ENCODE measurements around the gene SMG1. TPM values are rescaled to one million over a fixed set of nuclear protein-coding genes. Genes with fewer than 3 reads are reported as not detected.

Gene SMG1
- total and polyA plus RNA-seq, 2 of the 13 experiments (the other 11 are each of a cell fraction or from before 2014, with no cell fraction given), result 48.7 to 53.7 TPM

DNA sequence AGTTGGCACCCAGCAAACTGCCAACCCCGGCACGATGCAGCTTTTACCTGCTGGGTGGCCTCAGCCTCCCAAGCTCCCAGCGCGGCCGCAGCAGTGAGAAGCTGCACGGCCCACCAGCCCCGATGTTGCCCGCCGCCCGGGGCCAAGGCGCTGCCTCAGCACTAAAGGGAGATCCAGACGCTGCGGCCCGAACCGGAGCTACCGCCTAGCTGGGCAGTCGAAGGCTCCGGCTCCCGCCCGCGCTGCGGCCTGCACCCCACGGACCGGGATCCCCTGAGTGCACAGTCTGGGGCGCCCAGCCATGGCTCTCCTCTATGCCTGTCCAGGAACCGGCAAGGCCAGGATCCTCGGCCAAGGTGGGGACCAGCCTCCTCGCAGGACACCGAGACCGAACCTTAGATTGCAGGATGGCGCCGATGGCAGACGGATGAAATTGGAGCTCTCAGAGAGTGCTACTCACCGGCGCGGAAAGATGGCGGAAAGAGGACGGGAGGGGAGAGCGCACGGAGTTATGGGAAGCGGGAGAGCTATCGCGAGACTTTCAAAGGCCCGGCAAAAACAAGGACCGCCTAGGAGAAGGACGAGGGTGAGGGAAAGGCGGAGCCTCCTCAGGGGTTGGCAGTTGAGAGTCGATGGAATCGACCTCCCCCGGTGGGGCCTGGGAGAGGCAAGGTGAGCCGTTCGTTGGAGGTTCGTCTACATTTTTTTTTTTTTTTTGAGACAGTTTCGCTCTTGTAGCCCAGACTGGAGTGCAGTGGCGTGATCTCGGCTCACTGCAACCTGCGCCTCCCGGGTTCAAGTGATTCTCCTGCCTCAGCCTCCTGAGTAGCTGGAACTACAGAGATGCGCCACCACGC lies 136.1 kb downstream of the SMG1 start, which contains the start of gene RPS15A (continued):
- TF ChIP-seq, protein P1, sequence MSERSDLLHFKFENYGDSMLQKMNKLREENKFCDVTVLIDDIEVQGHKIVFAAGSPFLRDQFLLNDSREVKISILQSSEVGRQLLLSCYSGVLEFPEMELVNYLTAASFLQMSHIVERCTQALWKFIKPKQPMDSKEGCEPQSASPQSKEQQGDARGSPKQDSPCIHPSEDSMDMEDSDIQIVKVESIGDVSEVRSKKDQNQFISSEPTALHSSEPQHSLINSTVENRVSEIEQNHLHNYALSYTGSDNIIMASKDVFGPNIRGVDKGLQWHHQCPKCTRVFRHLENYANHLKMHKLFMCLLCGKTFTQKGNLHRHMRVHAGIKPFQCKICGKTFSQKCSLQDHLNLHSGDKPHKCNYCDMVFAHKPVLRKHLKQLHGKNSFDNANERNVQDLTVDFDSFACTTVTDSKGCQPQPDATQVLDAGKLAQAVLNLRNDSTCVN (CRISPR knock-in tag; IDR thresholded peaks at IDR 0.05; ENCODE audit: borderline replicate concordance), result peak; percentile 92
- TF ChIP-seq, protein P2, sequence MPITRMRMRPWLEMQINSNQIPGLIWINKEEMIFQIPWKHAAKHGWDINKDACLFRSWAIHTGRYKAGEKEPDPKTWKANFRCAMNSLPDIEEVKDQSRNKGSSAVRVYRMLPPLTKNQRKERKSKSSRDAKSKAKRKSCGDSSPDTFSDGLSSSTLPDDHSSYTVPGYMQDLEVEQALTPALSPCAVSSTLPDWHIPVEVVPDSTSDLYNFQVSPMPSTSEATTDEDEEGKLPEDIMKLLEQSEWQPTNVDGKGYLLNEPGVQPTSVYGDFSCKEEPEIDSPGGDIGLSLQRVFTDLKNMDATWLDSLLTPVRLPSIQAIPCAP (CRISPR knock-in tag; IDR thresholded peaks at IDR 0.05; ENCODE audit: low read depth), result no peak
- TF ChIP-seq ZNF20 (CRISPR knock-in tag; IDR thresholded peaks at IDR 0.05), result peak; percentile 94; the same call in 1 of the 2 replicates
- TF ChIP-seq, protein P3, sequence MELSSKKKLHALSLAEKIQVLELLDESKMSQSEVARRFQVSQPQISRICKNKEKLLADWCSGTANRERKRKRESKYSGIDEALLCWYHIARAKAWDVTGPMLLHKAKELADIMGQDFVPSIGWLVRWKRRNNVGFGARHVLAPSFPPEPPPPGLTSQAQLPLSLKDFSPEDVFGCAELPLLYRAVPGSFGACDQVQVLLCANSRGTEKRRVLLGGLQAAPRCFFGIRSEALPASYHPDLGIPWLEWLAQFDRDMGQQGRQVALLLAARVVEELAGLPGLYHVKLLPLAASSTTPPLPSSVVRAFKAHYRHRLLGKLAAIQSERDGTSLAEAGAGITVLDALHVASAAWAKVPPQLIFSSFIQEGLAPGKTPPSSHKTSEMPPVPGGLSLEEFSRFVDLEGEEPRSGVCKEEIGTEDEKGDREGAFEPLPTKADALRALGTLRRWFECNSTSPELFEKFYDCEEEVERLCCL (CRISPR knock-in tag; IDR thresholded peaks at IDR 0.05; ENCODE audit: borderline replicate concordance), result peak; percentile 99
- TF ChIP-seq TBL1XR1 (IDR thresholded peaks at IDR 0.05; ENCODE audit: borderline replicate concordance, low read length, partially characterized antibody), result peak; percentile 58
- TF ChIP-seq, protein P4, sequence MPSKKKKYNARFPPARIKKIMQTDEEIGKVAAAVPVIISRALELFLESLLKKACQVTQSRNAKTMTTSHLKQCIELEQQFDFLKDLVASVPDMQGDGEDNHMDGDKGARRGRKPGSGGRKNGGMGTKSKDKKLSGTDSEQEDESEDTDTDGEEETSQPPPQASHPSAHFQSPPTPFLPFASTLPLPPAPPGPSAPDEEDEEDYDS (CRISPR knock-in tag; IDR thresholded peaks at IDR 0.05), result peak; percentile 98
- peak; percentile 35 for TF ChIP-seq SKI (IDR thresholded peaks at IDR 0.05; ENCODE audit: partially characterized antibody)
- TF ChIP-seq PAWR (CRISPR knock-in tag; IDR thresholded peaks at IDR 0.05; ENCODE audit: borderline replicate concordance), result peak; percentile 87; the same call in 1 of the 2 replicates
- TF ChIP-seq, protein P5, sequence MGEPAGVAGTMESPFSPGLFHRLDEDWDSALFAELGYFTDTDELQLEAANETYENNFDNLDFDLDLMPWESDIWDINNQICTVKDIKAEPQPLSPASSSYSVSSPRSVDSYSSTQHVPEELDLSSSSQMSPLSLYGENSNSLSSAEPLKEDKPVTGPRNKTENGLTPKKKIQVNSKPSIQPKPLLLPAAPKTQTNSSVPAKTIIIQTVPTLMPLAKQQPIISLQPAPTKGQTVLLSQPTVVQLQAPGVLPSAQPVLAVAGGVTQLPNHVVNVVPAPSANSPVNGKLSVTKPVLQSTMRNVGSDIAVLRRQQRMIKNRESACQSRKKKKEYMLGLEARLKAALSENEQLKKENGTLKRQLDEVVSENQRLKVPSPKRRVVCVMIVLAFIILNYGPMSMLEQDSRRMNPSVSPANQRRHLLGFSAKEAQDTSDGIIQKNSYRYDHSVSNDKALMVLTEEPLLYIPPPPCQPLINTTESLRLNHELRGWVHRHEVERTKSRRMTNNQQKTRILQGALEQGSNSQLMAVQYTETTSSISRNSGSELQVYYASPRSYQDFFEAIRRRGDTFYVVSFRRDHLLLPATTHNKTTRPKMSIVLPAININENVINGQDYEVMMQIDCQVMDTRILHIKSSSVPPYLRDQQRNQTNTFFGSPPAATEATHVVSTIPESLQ (CRISPR knock-in tag; conservative IDR thresholded peaks at IDR 0.05), result peak; percentile 90
- TF ChIP-seq ZNF274 (CRISPR knock-in tag; IDR thresholded peaks at IDR 0.05), result peak; percentile 98
- TF ChIP-seq ZNF10 (CRISPR knock-in tag; IDR thresholded peaks at IDR 0.05; ENCODE audit: borderline replicate concordance, low read depth), result peak; percentile 62; the same call in 1 of the 2 replicates
- TF ChIP-seq SYNCRIP (IDR thresholded peaks at IDR 0.05; ENCODE audit: insufficient read depth, low read depth, low read length), result 0 out of 2 replicates have a peak, but pooled peaks have one; percentile 55
